ENCODE results near the gene ULBP1. TPM values are rescaled to one million over a fixed set of nuclear protein-coding genes. Genes with fewer than 3 reads are reported as not detected.
"Not testable (repeated sequence)": the region's sequence is repeated elsewhere in the genome, so short reads cannot be mapped to it uniquely, and the experiment has no call there.

Gene ULBP1, protein sequence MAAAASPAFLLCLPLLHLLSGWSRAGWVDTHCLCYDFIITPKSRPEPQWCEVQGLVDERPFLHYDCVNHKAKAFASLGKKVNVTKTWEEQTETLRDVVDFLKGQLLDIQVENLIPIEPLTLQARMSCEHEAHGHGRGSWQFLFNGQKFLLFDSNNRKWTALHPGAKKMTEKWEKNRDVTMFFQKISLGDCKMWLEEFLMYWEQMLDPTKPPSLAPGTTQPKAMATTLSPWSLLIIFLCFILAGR
- not detected for total RNA-seq
- polyA plus RNA-seq, result not detected

DNA sequence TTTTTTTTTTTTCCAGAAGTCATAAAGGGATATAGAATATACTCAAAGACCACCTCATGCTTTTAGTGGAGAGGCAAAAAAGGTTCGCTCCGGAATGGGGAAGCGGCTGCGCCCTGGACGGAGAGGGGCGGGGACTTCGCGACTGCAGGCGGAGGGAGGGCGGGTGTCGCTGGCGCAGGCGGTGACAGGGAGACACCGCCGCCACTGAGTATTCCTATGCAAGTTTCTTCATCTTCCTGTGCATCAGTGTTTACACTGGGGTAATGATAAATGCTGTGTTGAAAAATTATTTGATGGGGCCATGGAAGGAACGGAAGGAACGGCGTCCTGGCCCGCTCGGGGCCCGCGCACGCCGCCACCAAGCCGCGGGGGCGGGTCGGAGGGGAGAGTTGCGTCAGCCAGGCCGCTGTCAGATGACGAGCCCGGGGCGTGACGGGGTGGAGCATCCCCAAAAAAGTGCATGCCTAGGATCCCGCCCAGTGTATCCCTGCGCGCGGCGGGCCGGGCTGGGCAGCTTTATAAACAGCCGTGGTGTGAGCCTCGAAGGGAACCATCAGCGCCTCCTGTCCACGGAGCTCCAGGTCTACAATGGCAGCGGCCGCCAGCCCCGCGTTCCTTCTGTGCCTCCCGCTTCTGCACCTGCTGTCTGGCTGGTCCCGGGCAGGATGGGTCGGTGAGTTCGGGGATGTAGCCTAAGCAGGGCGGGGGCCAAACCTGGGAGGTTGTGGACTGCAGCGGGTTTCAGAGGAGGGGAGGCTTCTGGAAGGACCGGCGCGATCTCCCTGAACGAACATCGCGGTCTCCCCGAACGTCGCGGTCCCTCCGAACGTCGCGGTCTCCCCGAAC, at the start of gene ULBP1:
Gene ULBP1 (plus strand): TSS at position 482 of the 846 bp plus-strand sequence. CDS start 107 bp downstream, at position 589.
- H3K27me3 Mint-ChIP-seq, result peaks cover 47 to 86% of the 10 kb centered on the region in 2 donors

DNA sequence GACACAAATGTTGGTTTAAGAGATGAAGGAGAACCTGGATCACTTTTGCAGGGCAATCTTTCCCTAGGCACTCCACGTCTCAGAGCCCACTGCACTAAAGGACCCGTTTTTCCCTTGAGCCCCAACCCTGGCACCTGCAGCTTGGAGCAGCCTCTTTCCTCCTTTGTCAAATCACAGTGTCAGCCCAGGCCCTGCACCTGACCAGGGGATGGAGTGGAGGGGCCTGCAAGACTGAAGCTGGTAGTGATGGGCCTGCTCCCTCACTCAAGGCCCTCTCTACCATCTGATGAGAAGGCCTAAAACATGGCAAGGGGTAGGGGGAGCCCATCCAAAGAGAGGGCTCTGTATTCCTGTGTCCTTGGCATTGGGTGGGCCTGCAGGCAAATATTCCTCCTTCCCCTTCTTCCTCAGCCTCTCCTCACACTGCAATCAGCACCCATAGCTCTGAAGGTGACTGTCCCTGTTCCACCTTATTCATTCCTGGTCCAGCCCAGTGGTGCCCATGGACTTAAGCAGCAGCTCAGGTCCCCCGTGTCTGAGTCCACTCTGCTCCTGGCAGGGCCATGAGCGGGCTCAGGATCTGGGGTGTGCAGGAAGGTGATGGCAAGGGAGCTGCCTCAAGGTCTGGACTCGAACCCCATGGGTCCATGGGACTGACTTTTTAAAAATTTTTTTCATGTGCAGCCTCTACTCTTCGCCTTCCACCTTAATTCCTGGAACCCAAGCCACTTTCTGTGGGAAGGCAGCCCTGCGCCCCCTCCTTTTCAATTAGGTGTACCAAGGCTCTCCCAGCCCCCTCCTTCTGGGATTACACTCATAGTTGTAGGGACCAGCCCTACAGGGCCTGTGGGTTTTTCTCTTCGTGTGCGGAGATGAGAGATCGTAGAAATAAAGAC, 47.5 kb upstream of the ULBP1 start:
- intact Hi-C loops (cut with micrococcal nuclease), result no loop called here
- H3K4me1 ChIP-seq (ENCODE audit: insufficient read depth, low read length), result no peaks in the 10 kb centered on the region
- ChIA-PET POLR2A (ENCODE audit: partially characterized antibody) (no interaction called here), CTCF (ENCODE audit: partially characterized antibody) (interaction anchor here (1.4 kb wide), 1 partner anchor 51 kb away, joined by 3 read pairs; no protein-coding TSS in a partner anchor)
- no peak overlapping the region for H3K27ac ChIP-seq (ENCODE audit: low read depth, low read length)
- no peaks in the 10 kb centered on the region for H3K9me3 ChIP-seq (ENCODE audit: control insufficient read depth in 1 of 2, low read length in 2 of 2)
- DNase-seq, result no peak
- H3K27me3 ChIP-seq (ENCODE audit: insufficient read depth, low read length), result no peaks in the 10 kb centered on the region
- H3K27ac Mint-ChIP-seq, result no peak overlapping the region
- H3K9me3 Mint-ChIP-seq, result no peaks in the 10 kb centered on the region
- no peaks in the 10 kb centered on the region for H3K36me3 ChIP-seq (ENCODE audit: insufficient read depth, low read length)
- no peak overlapping the region for H3K4me3 ChIP-seq (ENCODE audit: low read length in 2 of 2)
- H3K4me1 Mint-ChIP-seq, result no peaks in the 10 kb centered on the region
- peaks cover 21 to 30% of the 10 kb centered on the region in 2 donors for H3K27me3 Mint-ChIP-seq
- no peaks in the 10 kb centered on the region for H3K36me3 Mint-ChIP-seq
- no peak overlapping the region for H3K4me3 Mint-ChIP-seq

More for the DNA sequence above, at the start of gene ULBP1:
- Mint-ChIP-seq H3K4me1 (peaks cover 14 to 36% (median 23%) of the 10 kb centered on the region in 4 donors), H3K4me3 (peak within 1 kb of the TSS; percentile 88 to 98 (median 93)), H3K9me3 (peaks cover 0 to 3% (median 0%) of the 10 kb centered on the region in 8 donors), H3K36me3 (peaks cover under 1 to 3% of the 10 kb centered on the region in 2 donors), H3K27ac (peak within 1 kb of the TSS; percentile 78 to 92 (median 82))
- ChIA-PET CTCF (ENCODE audit: partially characterized antibody) (no interaction called here), POLR2A (ENCODE audit: partially characterized antibody) (interaction anchor here (0.6 kb wide), 1 partner anchor 30 kb away, joined by 4 read pairs; no protein-coding TSS in a partner anchor)
- Histone ChIP-seq H3K36me3 (ENCODE audit: insufficient read depth, low read length) (no peaks in the 10 kb centered on the region), H3K4me3 (ENCODE audit: low read length in 2 of 2) (peak within 1 kb of the TSS; percentile 39 to 65), H3K4me1 (ENCODE audit: insufficient read depth, low read length) (peaks cover 30% of the 10 kb centered on the region), H3K27ac (ENCODE audit: low read depth, low read length) (no peak within 1 kb of the TSS), H3K27me3 (ENCODE audit: insufficient read depth, low read length) (peaks cover 44% of the 10 kb centered on the region), H3K9me3 (ENCODE audit: control insufficient read depth in 1 of 2, low read length in 2 of 2) (no peaks in the 10 kb centered on the region)
- intact Hi-C loops (cut with micrococcal nuclease), result loop anchor here (1.0 to 2.0 kb wide), 3 partner anchors 22 to 41 kb away; no protein-coding TSS in a partner anchor
- DNase-seq, result peak; percentile 64 to 74 (median 72)

DNA sequence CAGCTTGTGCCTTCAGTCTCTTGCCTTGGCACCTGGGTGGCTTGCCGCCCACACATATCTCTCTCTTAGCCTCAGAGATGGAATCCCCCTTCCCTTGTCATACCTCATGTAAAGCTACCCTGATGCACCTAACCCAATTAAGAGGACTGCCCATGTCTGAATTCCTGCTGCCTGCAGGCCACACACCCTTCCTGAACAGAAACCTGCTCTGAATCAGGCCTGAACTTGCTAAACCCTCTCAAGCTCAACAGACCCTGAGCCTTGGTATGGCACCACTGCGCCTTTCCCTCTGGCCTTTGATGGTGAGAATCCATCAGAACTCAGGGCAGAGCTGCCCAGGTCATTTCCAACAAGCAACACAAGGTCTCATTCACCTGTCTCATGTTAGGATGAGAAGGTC, 46.1 kb upstream of the ULBP1 start:
- peaks cover 5% of the 10 kb centered on the region for H3K4me1 ChIP-seq (ENCODE audit: insufficient read depth, low read length)
- H3K27me3 ChIP-seq (ENCODE audit: insufficient read depth, low read length), result peaks cover 6% of the 10 kb centered on the region
- DNase-seq, result no peak
- H3K27ac ChIP-seq (ENCODE audit: low read depth, low read length), result no peak overlapping the region
- Mint-ChIP-seq H3K4me3 (no peak overlapping the region), H3K36me3 (no peaks in the 10 kb centered on the region), H3K4me1 (peaks cover 0 to 7% (median 6%) of the 10 kb centered on the region in 4 donors), H3K9me3 (no peaks in the 10 kb centered on the region), H3K27me3 (peaks cover 27 to 34% of the 10 kb centered on the region in 2 donors), H3K27ac (no peak overlapping the region)
- no peak overlapping the region for H3K4me3 ChIP-seq (ENCODE audit: low read length in 2 of 2)
- intact Hi-C loops (cut with micrococcal nuclease), result no loop called here
- CTCF ChIA-PET (ENCODE audit: partially characterized antibody), result interaction anchor here (1.4 kb wide), 1 partner anchor 52 kb away, joined by 3 read pairs; no protein-coding TSS in a partner anchor
- no peaks in the 10 kb centered on the region for H3K9me3 ChIP-seq (ENCODE audit: control insufficient read depth in 1 of 2, low read length in 2 of 2)
- POLR2A ChIA-PET (ENCODE audit: partially characterized antibody), result no interaction called here
- H3K36me3 ChIP-seq (ENCODE audit: insufficient read depth, low read length), result no peaks in the 10 kb centered on the region

DNA sequence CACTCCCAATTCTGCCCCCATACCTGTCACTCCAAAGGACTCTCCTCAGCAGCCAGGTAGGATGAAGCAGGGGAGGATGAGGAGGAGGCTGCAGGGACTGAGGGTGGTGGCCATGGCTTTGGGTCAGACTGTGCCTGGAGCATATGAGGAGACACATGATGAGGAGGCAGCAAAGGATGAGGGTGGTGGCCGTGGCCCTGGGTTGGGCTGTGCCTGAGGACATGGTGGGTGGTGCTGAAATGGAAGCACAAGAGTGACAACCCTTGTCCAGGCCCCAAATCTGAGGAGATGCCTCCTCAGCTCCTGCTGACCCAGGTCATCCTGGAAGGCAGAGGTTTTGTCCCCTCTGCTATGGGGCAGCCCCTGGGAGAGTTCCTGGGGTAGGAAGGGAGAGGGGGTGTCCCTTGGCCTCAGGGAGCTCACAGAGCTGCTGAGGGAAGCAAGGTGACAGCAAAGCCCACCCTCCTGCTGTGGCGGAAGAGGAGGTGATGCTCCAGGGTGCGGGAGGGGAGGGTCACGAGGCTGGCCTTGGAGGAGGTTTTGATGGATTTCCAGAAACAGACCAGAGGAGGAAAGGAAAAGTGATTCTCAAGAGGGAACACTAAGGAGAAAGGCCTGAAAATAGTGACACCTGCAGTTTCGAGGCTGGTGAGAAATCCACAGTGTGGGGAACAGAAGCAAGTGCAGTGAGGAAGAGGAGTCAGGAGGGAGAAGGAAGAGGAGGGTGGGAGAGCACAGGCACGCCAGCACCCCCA, 45.4 kb upstream of the ULBP1 start:
- Histone ChIP-seq H3K4me1 (ENCODE audit: insufficient read depth, low read length) (peaks cover 11% of the 10 kb centered on the region), H3K27ac (ENCODE audit: low read depth, low read length) (no peak overlapping the region), H3K9me3 (ENCODE audit: control insufficient read depth in 1 of 2, low read length in 2 of 2) (no peaks in the 10 kb centered on the region), H3K36me3 (ENCODE audit: insufficient read depth, low read length) (no peaks in the 10 kb centered on the region), H3K4me3 (ENCODE audit: low read length in 2 of 2) (no peak overlapping the region), H3K27me3 (ENCODE audit: insufficient read depth, low read length) (peaks cover 6% of the 10 kb centered on the region)
- Mint-ChIP-seq H3K27ac (no peak overlapping the region), H3K27me3 (peaks cover 33 to 39% of the 10 kb centered on the region in 2 donors), H3K9me3 (no peaks in the 10 kb centered on the region), H3K36me3 (no peaks in the 10 kb centered on the region), H3K4me1 (peaks cover 4 to 14% (median 12%) of the 10 kb centered on the region in 4 donors), H3K4me3 (no peak overlapping the region)
- POLR2A ChIA-PET (ENCODE audit: partially characterized antibody), result no interaction called here
- intact Hi-C loops (cut with micrococcal nuclease), result no loop called here
- CTCF ChIA-PET (ENCODE audit: partially characterized antibody), result no interaction called here
- DNase-seq, result no peak

DNA sequence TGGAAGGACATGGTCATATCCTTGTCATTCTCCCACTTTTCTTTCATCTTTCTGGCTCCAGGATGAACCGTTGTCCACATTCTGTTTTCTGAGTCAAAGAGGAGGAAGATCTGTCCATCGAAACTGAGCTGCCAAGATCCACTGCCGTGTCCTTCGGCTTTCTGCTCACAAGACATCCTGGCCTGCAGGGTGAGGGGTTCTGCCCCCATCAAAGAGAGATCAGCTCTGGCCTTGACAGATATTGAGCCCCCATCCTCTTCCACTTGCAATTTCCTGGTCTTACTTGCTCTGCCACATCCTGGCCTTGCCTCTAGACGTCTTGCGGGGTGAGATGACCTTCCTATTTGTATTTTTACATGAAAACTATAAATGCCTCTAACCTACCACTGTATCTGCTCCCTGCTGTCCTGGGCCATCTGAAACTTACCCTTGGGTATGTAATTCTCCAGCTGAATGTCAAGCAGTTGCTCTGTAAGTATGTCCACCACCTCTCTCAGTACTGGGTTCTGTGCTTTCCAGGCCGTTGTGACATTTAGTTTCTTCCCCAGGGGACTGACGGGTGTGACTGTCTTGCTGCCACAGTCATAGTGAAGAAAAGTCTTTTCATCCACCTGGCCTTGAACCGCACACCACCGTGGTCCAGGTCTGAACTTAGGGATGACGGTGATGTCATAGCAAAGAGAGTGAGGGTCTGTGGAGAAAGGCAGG, 44.5 kb upstream of the ULBP1 start:
- H3K4me3 Mint-ChIP-seq; H3K4me3 ChIP-seq (ENCODE audit: low read length in 2 of 2); intact Hi-C loops (cut with micrococcal nuclease); H3K9me3 Mint-ChIP-seq; DNase-seq; H3K9me3 ChIP-seq (ENCODE audit: control insufficient read depth in 1 of 2, low read length in 2 of 2); H3K27ac ChIP-seq (ENCODE audit: low read depth, low read length); CTCF ChIA-PET (ENCODE audit: partially characterized antibody); POLR2A ChIA-PET (ENCODE audit: partially characterized antibody); H3K36me3 ChIP-seq (ENCODE audit: insufficient read depth, low read length); H3K27ac Mint-ChIP-seq; H3K36me3 Mint-ChIP-seq: not testable (repeated sequence)
- peaks cover 14% of the 10 kb centered on the region for H3K27me3 ChIP-seq (ENCODE audit: insufficient read depth, low read length)
- peaks cover 35 to 47% of the 10 kb centered on the region in 2 donors for H3K27me3 Mint-ChIP-seq
- peaks cover 16% of the 10 kb centered on the region for H3K4me1 ChIP-seq (ENCODE audit: insufficient read depth, low read length)
- peaks cover 7 to 19% (median 14%) of the 10 kb centered on the region in 4 donors for H3K4me1 Mint-ChIP-seq

DNA sequence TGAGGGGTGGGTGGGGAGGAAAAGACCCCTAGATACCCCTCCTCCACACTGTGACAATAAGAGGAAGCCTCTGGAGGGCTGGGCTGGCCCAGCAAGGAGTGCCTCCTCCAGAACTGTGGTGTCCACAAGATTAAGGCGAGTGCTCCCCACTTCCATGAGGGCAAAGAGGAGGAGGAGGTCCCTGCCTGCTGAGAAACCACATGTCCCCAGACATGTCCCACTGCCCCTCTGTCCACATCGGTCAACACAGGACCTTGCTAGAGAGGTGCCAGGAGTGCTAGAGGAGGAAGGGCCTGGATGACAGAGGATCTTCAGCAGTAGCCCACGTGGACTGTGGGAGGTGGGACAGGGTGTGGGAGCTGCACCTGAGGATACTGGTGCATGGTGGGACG, 43.9 kb upstream of the ULBP1 start:
- no peaks in the 10 kb centered on the region for H3K9me3 Mint-ChIP-seq
- peaks cover 7 to 24% (median 14%) of the 10 kb centered on the region in 4 donors for H3K4me1 Mint-ChIP-seq
- Histone ChIP-seq H3K4me1 (ENCODE audit: insufficient read depth, low read length) (peaks cover 16% of the 10 kb centered on the region), H3K27ac (ENCODE audit: low read depth, low read length) (no peak overlapping the region), H3K36me3 (ENCODE audit: insufficient read depth, low read length) (no peaks in the 10 kb centered on the region), H3K4me3 (ENCODE audit: low read length in 2 of 2) (no peak overlapping the region), H3K9me3 (ENCODE audit: control insufficient read depth in 1 of 2, low read length in 2 of 2) (no peaks in the 10 kb centered on the region), H3K27me3 (ENCODE audit: insufficient read depth, low read length) (peaks cover 18% of the 10 kb centered on the region)
- peaks cover 38 to 52% of the 10 kb centered on the region in 2 donors for H3K27me3 Mint-ChIP-seq
- POLR2A ChIA-PET (ENCODE audit: partially characterized antibody), result no interaction called here
- no peak for DNase-seq
- intact Hi-C loops (cut with micrococcal nuclease), result no loop called here
- H3K4me3 Mint-ChIP-seq, result no peak overlapping the region
- no peak overlapping the region for H3K27ac Mint-ChIP-seq
- CTCF ChIA-PET (ENCODE audit: partially characterized antibody), result no interaction called here
- H3K36me3 Mint-ChIP-seq, result no peaks in the 10 kb centered on the region

Measured in CD4-positive, alpha-beta memory T cell (primary cell).